Panc1 (cell line): ENCODE data around the gene TRABD2B.

ENCODE experiments used
- CTCF ChIP-seq: fragments of 450-650 bp; IDR thresholded peaks from 2 replicates; pipeline ENCODE4 v1.5.1; 2017; ENCODE audit warnings: mild to moderate bottlenecking
- POLR2AphosphoS5 ChIP-seq: IDR thresholded peaks from 2 replicates; pipeline ENCODE4 v1.6.1; 2012; ENCODE audit warnings: mild to moderate bottlenecking, low read depth, low read length, moderate library complexity
- SIN3A ChIP-seq: IDR thresholded peaks from 2 replicates; pipeline ENCODE4 v1.6.1; 2012; ENCODE audit warnings: low read depth, mild to moderate bottlenecking, low read length, moderate library complexity, borderline replicate concordance; ENCODE audit not compliant: insufficient read depth
- TCF7L2 ChIP-seq: IDR thresholded peaks from 2 replicates; pipeline ENCODE4 v1.6.1; 2011; ENCODE audit warnings: mild to moderate bottlenecking, low read depth, low read length, inconsistent platforms

DNA sequence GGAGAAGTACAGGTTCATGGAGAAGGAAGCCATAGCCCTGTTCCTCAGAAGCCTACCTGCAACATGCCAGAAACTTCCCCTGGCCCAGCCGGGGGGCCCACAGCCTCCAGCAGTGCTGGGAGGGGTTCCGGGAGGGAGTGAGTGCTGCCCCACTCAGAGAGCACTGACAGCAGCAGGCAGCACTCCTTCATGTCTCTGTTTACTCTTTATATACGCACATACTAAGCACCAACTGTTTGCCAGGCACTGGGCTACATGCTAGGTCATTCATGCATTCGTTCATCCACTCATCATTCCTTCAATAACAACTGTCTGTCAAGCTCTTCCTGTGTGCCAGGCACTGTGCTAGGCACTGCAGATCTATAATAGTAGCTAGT lies 120.6 kb downstream of the TRABD2B start:
- TF ChIP-seq CTCF (no peak), POLR2AphosphoS5 (no peak), TCF7L2 (no peak), SIN3A (no peak)
